Measurements from ENCODE around the gene ADIPOR2.

GRCh38 chr12:1781772-1782171 is 90.9 kb downstream of the ADIPOR2 start:
- TF ChIP-seq POLR2A (IDR thresholded peaks at IDR 0.05; ENCODE audit: low read depth) (no peak), CTCF (IDR thresholded peaks at IDR 0.05) (no peak), POLR2AphosphoS5 (IDR thresholded peaks at IDR 0.05) (no peak), EP300 (IDR thresholded peaks at IDR 0.05) (no peak)

Measured in esophagus muscularis mucosa (tissue), 4 donors.